Measurements from ENCODE around the gene CD164L2.

DNA sequence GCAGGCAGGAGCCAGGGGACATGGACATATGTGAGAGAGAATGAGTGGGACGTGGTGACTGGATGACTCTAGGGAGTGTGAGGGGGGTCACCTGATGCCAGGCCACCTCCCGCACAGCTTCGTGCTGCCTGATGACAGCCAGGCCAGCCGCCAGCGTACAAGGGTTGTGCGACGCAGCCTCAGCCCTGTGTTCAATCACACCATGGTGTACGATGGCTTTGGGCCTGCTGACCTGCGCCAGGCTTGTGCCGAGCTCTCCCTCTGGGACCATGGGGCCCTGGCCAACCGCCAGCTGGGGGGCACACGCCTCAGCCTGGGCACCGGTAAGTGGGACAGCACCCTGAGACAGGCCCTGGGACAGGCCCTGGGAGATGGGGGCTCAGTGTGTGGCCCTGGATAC, 30.0 kb downstream of the CD164L2 start:
- TF ChIP-seq ZNF768 (tag by site-specific recombination; IDR thresholded peaks at IDR 0.05) (no peak), ZNF223 (tag by site-specific recombination; IDR thresholded peaks at IDR 0.05) (no peak), ZNF140 (tag by site-specific recombination; IDR thresholded peaks at IDR 0.05) (no peak), SP3 (tag by site-specific recombination; IDR thresholded peaks at IDR 0.05) (no peak), ZNF138 (tag by site-specific recombination; IDR thresholded peaks at IDR 0.05; ENCODE audit: borderline replicate concordance) (no peak), CTCF (tag by site-specific recombination; IDR thresholded peaks at IDR 0.05) (no peak), ZNF335 (tag by site-specific recombination; conservative IDR thresholded peaks at IDR 0.05) (no peak), ZBTB21 (tag by site-specific recombination; IDR thresholded peaks at IDR 0.05) (no peak), ZXDB (tag by site-specific recombination; IDR thresholded peaks at IDR 0.05) (no peak), ZNF211 (tag by site-specific recombination; IDR thresholded peaks at IDR 0.05; ENCODE audit: low read depth) (no peak), ZBTB26 (tag by site-specific recombination; optimal IDR thresholded peaks at IDR 0.05) (no peak)
- TF ChIP-seq, protein P1, sequence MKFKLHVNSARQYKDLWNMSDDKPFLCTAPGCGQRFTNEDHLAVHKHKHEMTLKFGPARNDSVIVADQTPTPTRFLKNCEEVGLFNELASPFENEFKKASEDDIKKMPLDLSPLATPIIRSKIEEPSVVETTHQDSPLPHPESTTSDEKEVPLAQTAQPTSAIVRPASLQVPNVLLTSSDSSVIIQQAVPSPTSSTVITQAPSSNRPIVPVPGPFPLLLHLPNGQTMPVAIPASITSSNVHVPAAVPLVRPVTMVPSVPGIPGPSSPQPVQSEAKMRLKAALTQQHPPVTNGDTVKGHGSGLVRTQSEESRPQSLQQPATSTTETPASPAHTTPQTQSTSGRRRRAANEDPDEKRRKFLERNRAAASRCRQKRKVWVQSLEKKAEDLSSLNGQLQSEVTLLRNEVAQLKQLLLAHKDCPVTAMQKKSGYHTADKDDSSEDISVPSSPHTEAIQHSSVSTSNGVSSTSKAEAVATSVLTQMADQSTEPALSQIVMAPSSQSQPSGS (tag by site-specific recombination; IDR thresholded peaks at IDR 0.05; ENCODE audit: low read depth) = no peak
- TF ChIP-seq, protein P2, sequence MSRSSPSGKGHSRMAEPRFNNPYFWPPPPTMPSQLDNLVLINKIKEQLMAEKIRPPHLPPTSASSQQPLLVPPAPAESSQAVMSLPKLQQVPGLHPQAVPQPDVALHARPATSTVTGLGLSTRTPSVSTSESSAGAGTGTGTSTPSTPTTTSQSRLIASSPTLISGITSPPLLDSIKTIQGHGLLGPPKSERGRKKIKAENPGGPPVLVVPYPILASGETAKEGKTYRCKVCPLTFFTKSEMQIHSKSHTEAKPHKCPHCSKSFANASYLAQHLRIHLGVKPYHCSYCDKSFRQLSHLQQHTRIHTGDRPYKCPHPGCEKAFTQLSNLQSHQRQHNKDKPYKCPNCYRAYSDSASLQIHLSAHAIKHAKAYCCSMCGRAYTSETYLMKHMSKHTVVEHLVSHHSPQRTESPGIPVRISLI (tag by site-specific recombination; IDR thresholded peaks at IDR 0.05) = no peak

Data from HEK293 (cell line).